Lower leg skin (tissue), 4 donors: ENCODE data around the gene NADK. TPM values are rescaled to one million over a fixed set of nuclear protein-coding genes. Genes with fewer than 3 reads are reported as not detected.
A peak's percentile ranks its signal among the peaks of the same experiment; 100 is the strongest.

Experiments used
- DNase-seq, 2 donors: peaks; one replicate each; pipeline ENCODE4 v3.0.0-alpha.2; 2019; ENCODE audit warnings: low spot score in 2 of 2
- H3K4me3 ChIP-seq: fragments of 200-600 bp; sonication (generic); 2 replicates; pipeline ENCODE4 v1.5.1; 2017; ENCODE audit warnings: mild to moderate bottlenecking, low read depth; ENCODE audit not compliant: poor library complexity, severe bottlenecking
- CTCF ChIP-seq, 3 donors: fragments of 450-650 bp; IDR thresholded peaks; one replicate each; pipeline ENCODE4 v1.5.1; 2016; ENCODE audit warnings: antibody characterized with exemption in 3 of 3, mild to moderate bottlenecking in 3 of 3, moderate library complexity in 2 of 3
- POLR2A ChIP-seq, 2 donors: fragments of 450-650 bp; IDR thresholded peaks; one replicate each; pipeline ENCODE4 v1.6.1; 2016 to 2017; ENCODE audit warnings: antibody characterized with exemption in 2 of 2, mild to moderate bottlenecking in 1 of 2, moderate library complexity in 1 of 2
- WGBS, 2 donors: methylation state at CpG; one replicate each; pipeline ENCODE4 v1.1.5; 2018; 5-methylcytosine and 5-hydroxymethylcytosine counted together
- intact Hi-C: fragments of 100-400 bp; cut with DNase I; formaldehyde crosslinking; loops from one replicate; pipeline ENCODE4 v1.15.0; 2023; ENCODE audit warnings: low total_unique reads
- total RNA-seq, 4 donors: library from RNA; depleted of rRNA; stranded (reverse); fragments of >200 nt; gene quantifications; one replicate each; pipeline ENCODE4 v1.1.0, GENCODE V29; 2016

The NADK gene
- total RNA-seq, 4 donors from 2014 or later, result 45.4 to 58.0 (median 54.2) TPM

- DNase-seq, result no peak
- intact Hi-C loops, result loop anchor here (10.0 kb wide), 1 partner anchor 145 kb away; no protein-coding TSS in a partner anchor
- no peak for TF ChIP-seq CTCF (IDR thresholded peaks at IDR 0.05)
- no peak for TF ChIP-seq POLR2A (IDR thresholded peaks at IDR 0.05)
- 89 to 91% methylated on average over 36 to 37 of the region's 37 CpGs for WGBS, 2 donors
- no peak overlapping the region for H3K4me3 ChIP-seq
These were observed 18.6 kb downstream of the NADK start for GRCh38 chr1:1759456-1760344.

DNA sequence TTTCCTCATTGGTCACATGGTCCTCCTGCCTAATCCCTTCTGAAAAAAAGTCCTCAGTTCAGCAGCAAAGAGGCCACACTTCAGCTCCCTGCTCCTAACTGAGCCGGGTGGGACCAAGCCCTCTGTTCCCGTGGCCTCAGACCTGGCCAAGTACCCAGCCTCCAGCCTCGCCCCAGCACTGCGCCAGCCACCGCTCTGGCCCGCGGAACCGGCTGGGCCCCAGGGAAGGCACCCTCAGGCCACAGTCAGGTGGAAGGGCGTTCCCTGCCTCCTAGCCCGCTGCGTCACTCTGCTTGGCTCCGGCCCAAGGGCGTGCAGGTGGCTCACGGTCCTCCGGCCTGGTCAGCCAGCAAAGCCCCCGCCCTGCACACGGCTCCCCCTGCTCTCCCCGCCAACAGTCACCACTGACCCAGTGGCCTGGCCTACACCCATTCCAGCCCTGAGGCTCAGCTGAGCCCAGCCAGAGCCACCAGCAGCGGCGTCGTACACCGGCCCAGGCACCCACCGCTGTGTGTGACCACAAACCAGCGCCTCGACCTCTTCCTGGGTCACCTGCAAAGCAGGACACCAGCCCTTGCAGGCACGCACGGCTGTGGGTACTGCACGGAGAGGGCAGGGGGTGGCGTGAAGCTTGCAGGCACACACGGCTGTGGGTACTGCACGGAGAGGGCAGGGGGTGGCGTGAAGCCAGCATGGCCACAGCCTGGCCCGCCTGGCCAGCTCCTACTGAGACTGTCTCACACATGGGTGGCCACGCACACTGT, 19.4 kb downstream of the NADK start:
- intact Hi-C loops, result loop anchor here (10.0 kb wide), 1 partner anchor 146 kb away; no protein-coding TSS in a partner anchor

DNA sequence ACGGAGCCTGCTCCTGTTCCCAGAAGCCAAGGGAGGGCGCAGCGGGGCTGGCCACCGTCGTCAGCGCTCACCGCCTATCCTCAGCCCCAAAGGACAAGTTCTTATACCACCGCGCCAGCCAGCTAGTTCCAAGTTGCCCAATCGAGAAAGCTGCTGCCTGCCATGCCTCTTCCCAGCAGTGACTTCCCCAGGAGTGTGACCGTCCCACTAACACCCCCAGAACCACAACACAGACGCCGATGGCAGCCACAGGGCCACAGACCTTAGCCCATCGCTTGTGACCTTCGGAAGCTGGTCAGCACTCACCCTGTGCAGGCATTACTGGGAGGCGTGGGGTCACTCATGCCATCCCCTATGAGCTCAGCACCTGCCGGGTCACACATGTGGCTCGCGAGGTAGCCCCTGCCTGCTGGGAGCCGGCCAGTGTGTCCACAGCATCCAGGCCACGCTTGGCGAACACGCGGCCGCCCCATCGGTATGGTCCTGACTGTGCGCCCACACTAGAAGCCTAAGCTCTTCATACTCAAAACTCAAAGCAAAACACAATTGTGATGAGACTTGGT, 20.1 kb downstream of the NADK start:
- intact Hi-C loops, result loop anchor here (10.0 kb wide), 1 partner anchor 147 kb away; no protein-coding TSS in a partner anchor
- TF ChIP-seq POLR2A (IDR thresholded peaks at IDR 0.05) (no peak), CTCF (IDR thresholded peaks at IDR 0.05) (no peak)
- WGBS, 2 donors, result 89 to 90% methylated on average over 23 to 27 of the region's 27 CpGs
- no peak for DNase-seq
- no peak overlapping the region for H3K4me3 ChIP-seq

More for the DNA sequence above, 19.4 kb downstream of the NADK start:
- H3K4me3 ChIP-seq, result no peak overlapping the region
- WGBS, 2 donors, result 51 to 67% methylated on average over 21 to 34 of the region's 34 CpGs
- DNase-seq, result peak in 1 of 2 donors; percentile 92
- no peak for TF ChIP-seq CTCF (IDR thresholded peaks at IDR 0.05)

- no peak for TF ChIP-seq POLR2A (IDR thresholded peaks at IDR 0.05)
- TF ChIP-seq CTCF (IDR thresholded peaks at IDR 0.05), result no peak
- H3K4me3 ChIP-seq, result no peak overlapping the region
- 92 to 93% methylated on average over 25 of the region's 25 CpGs for WGBS, 2 donors
- intact Hi-C loops, result loop anchor here (10.0 kb wide), 1 partner anchor 147 kb away; no protein-coding TSS in a partner anchor
- DNase-seq, result no peak
These were observed 20.7 kb downstream of the NADK start for GRCh38 chr1:1757422-1758058.

DNA sequence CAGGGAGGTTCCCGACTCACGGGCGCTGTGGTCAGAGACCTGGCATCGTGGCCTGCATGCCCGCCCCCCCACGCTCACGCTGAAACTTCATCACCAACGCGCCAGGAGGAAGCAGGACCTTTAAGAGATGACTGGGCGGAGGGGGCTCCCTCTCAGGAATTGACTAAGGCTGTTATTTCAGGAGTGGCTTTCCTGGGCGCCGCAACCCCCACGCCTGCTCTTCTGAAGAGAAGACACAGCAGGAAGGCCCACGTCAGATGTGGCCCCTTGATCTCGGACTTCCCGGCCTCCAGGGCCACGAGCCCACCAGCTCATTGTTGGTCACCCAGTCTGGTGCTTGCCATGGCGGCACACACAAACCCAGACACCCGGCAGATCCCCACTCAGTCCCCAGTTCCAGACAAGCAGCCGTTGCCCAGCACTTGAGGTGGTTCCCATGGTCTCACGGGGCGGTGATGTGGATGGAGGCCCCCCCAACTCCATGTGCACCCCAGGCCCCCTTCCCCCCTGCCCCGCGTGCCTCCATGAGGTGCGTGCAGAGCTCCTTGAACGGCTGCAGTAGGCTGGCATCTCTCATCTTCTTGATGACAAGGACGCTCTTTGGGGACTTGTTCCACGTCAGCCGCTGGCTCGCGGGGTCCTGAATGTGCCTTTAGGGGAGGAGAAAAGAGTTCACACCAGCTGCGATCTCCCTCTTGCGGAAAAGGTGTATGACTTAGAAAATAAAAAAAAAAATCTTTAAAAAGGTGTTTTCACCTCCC, 21.4 kb downstream of the NADK start:
- TF ChIP-seq POLR2A (IDR thresholded peaks at IDR 0.05), result no peak
- TF ChIP-seq CTCF (IDR thresholded peaks at IDR 0.05), result no peak
- intact Hi-C loops, result loop anchor here (10.0 kb wide), 1 partner anchor 148 kb away; no protein-coding TSS in a partner anchor
- no peak overlapping the region for H3K4me3 ChIP-seq
- 91 to 95% methylated on average over 30 to 33 of the region's 33 CpGs for WGBS, 2 donors
- no peak for DNase-seq
